Neural cell (in vitro differentiated cells): ENCODE data around the gene SLC5A9.

Experiments used
- CTCF ChIP-seq: fragments of 450-650 bp; IDR thresholded peaks from 2 replicates; pipeline ENCODE4 v1.5.1; 2014; ENCODE audit warnings: antibody characterized with exemption, mild to moderate bottlenecking, moderate library complexity; ENCODE audit not compliant: poor library complexity, severe bottlenecking
- EP300 ChIP-seq: fragments of 450-650 bp; conservative IDR thresholded peaks from 2 replicates; pipeline ENCODE4 v1.6.1; 2014; ENCODE audit warnings: antibody characterized with exemption, mild to moderate bottlenecking, moderate library complexity; ENCODE audit not compliant: poor library complexity, severe bottlenecking
- EZH2 ChIP-seq: fragments of 200-600, 300-800 bp; shearing (Covaris generic), sonication (generic); IDR thresholded peaks from 2 replicates; pipeline ENCODE4 v1.6.1; 2014; ENCODE audit warnings: antibody characterized with exemption, low read length, borderline replicate concordance, mild to moderate bottlenecking; ENCODE audit not compliant: insufficient read depth, poor library complexity, severe bottlenecking
- MXI1 ChIP-seq: fragments of 450-650 bp; conservative IDR thresholded peaks from 2 replicates; pipeline ENCODE4 v1.6.1; 2014; ENCODE audit warnings: antibody characterized with exemption, mild to moderate bottlenecking; ENCODE audit not compliant: poor library complexity, severe bottlenecking
- RAD21 ChIP-seq: fragments of 450-650 bp; conservative IDR thresholded peaks from 2 replicates; pipeline ENCODE4 v1.6.1; 2014; ENCODE audit warnings: antibody characterized with exemption, mild to moderate bottlenecking, moderate library complexity
- SMC3 ChIP-seq: fragments of 450-650 bp; conservative IDR thresholded peaks from 2 replicates; pipeline ENCODE4 v1.6.1; 2014; ENCODE audit warnings: antibody characterized with exemption, mild to moderate bottlenecking, moderate library complexity; ENCODE audit not compliant: poor library complexity
- TAF1 ChIP-seq: IDR thresholded peaks from 2 replicates; pipeline ENCODE4 v1.6.1; 2012; ENCODE audit warnings: low read depth

GRCh38 chr1:48233666-48234485, 11.4 kb downstream of the SLC5A9 start:
- TF ChIP-seq EZH2 = no peak
- no peak for TF ChIP-seq CTCF
- no peak for TF ChIP-seq SMC3
- no peak for TF ChIP-seq EP300
- no peak for TF ChIP-seq TAF1
- no peak for TF ChIP-seq MXI1
- no peak for TF ChIP-seq RAD21
